HUES48 (cell line): ENCODE results near the gene SLC12A9.

Source experiments
- H3K27ac ChIP-seq: one replicate; pipeline ENCODE4 v1.7.0; 2013; ENCODE audit warnings: low read depth, low read length, inconsistent platforms
- H3K27me3 ChIP-seq: 2 replicates; pipeline ENCODE4 v1.6.1; 2013; ENCODE audit warnings: mild to moderate bottlenecking, low read length; ENCODE audit not compliant: control insufficient read depth, insufficient read depth
- H3K36me3 ChIP-seq: 2 replicates; pipeline ENCODE4 v1.6.1; 2013; ENCODE audit warnings: low read length; ENCODE audit not compliant: control insufficient read depth, insufficient read depth
- H3K4me1 ChIP-seq: 2 replicates; pipeline ENCODE4 v1.6.1; 2013; ENCODE audit warnings: mild to moderate bottlenecking, low read length; ENCODE audit not compliant: control insufficient read depth, insufficient read depth
- H3K4me3 ChIP-seq: 2 replicates; pipeline ENCODE4 v1.5.1; 2013; ENCODE audit warnings: mild to moderate bottlenecking, low read depth, low read length
- H3K9ac ChIP-seq: 2 replicates; pipeline ENCODE4 v1.6.1; 2013; ENCODE audit warnings: mild to moderate bottlenecking, low read depth, low read length, moderate library complexity
- H3K9me3 ChIP-seq: 2 replicates; pipeline ENCODE4 v1.6.1; 2013; ENCODE audit warnings: low read length; ENCODE audit not compliant: control insufficient read depth, insufficient read depth

SLC12A9 gene

GRCh38 chr7:100893318-100893895 lies 40.9 kb downstream of the SLC12A9 start:
- Histone ChIP-seq H3K27me3 (peaks cover 15% of the 10 kb centered on the region), H3K27ac (no peak overlapping the region), H3K4me3 (no peak overlapping the region), H3K36me3 (peaks cover 4% of the 10 kb centered on the region), H3K4me1 (peaks cover 6% of the 10 kb centered on the region; the same call in 1 of the 2 replicates), H3K9ac (no peak overlapping the region), H3K9me3 (no peaks in the 10 kb centered on the region)

DNA sequence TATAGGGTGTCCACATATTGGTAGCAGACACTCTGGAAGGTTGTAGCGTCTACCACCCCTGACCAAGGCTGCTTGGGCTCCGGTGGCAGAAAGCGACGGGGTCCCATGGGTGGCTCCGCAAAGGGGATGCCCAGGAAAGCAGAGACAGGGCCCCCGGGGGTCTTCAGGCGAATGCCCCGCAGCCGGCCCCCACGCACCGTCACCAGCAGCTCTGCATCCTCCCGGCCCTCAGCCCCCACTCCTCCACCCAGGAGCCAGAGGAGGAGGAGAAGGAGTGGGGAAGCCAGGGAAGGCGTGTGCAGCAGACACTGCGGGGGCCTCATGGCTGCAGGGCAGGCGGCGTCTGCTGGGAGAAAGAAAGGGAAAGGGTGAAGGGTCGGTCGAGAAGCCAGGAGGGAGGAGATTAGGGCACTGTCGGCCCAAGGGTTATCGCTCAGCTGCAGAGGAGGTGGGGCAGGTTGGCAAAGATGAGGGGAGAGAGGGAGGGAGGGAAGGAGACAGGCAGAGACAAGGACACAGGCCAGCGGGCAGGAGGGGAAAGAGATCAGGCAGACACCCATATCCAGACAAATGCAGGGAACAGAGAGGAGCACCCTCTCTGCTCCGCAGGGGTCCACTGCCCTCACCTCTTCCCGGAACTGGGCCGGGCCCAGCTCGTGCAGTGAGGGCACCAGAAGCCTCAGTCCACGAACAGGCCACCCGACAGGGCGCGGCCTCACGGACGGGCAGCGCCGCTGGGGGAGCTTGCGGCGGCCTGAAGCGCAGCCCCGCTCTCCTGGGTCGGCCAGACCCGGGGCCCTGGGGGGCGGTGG lies 41.6 kb downstream of the SLC12A9 start:
- Histone ChIP-seq H3K36me3 (no peaks in the 10 kb centered on the region), H3K9me3 (no peaks in the 10 kb centered on the region), H3K9ac (no peak overlapping the region), H3K27ac (no peak overlapping the region), H3K27me3 (peaks cover 15% of the 10 kb centered on the region), H3K4me1 (peaks cover 6% of the 10 kb centered on the region; the same call in 1 of the 2 replicates), H3K4me3 (peak overlapping the region; percentile 62; the same call in 1 of the 2 replicates)

DNA sequence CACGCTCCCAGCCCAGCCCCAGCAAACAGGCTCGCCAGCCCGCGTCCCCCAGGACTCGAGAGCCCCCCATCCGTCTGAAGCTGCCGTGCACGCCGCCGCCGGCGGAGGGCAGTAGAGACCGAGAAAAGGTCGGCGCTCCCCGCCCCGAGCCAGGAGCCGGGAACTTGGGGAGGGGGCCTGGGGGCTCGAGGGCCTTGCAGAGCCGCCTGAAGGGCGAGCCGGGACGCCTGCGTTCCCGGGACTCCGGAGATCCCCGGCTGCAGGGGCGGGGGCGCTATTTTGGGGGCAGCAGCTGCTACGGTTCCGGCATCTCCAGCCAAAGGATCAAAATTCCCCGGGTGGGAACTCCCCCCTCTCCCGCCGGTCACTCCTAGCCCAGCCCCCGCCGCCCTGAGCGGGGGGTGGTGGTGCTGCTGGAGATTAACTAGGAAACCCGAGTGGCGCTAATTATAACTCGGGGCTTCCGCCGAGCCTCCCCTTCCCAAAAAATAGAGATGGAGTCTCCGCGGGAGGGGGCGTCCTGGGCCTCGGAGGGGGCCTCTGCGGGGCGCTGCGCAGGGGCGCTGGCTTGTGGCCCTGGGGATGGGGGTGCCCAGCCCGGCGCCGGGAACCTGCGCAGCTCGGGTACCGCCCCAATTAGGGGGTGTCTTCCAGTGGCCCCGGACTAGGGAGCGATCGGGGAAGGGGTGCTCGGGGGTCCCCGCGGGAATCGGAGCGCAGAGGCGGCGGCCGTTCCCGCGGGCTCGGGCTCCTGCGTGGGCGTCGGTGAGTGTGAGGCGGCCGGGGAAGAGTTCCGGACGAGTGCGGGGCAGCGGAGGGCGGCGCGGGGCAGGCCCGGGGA lies 42.6 kb downstream of the SLC12A9 start:
- no peaks in the 10 kb centered on the region for H3K36me3 ChIP-seq
- H3K27ac ChIP-seq = no peak overlapping the region
- H3K4me3 ChIP-seq = peak overlapping the region; percentile 62
- peaks cover 15% of the 10 kb centered on the region for H3K27me3 ChIP-seq
- no peaks in the 10 kb centered on the region for H3K9me3 ChIP-seq
- peaks cover 6% of the 10 kb centered on the region; the same call in 1 of the 2 replicates for H3K4me1 ChIP-seq
- no peak overlapping the region for H3K9ac ChIP-seq

DNA sequence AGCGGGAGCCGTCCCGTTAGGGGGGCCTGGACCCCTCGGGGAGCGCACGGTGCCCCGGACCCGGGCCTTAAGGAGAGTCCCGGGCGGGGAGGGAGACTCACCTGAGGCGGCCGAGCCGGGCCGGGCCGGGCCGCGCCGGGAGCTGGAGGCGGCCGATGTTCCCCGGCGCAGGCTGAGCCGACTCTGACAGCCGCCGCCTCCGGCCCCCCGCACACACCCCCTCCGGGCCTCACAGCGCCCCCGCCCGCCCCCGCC lies 43.1 kb downstream of the SLC12A9 start, which contains the start of gene ACHE:
Gene ACHE (minus strand): TSS at position 188 of the 255 bp plus-strand sequence. CDS start 1,656 bp downstream, outside the sequence.
- Histone ChIP-seq H3K27me3 (peaks cover 15% of the 10 kb centered on the region), H3K9ac (no peak within 1 kb of the TSS), H3K4me1 (peaks cover 6% of the 10 kb centered on the region; the same call in 1 of the 2 replicates), H3K36me3 (no peaks in the 10 kb centered on the region), H3K9me3 (no peaks in the 10 kb centered on the region), H3K27ac (no peak within 1 kb of the TSS), H3K4me3 (peak within 1 kb of the TSS; percentile 62)

GRCh38 chr7:100895956-100896731 lies 43.6 kb downstream of the SLC12A9 start:
- Histone ChIP-seq H3K4me1 (peaks cover 6% of the 10 kb centered on the region; the same call in 1 of the 2 replicates), H3K9me3 (no peaks in the 10 kb centered on the region), H3K27me3 (peaks cover 15% of the 10 kb centered on the region), H3K9ac (no peak overlapping the region), H3K27ac (no peak overlapping the region), H3K36me3 (no peaks in the 10 kb centered on the region), H3K4me3 (peak overlapping the region; percentile 43)

DNA sequence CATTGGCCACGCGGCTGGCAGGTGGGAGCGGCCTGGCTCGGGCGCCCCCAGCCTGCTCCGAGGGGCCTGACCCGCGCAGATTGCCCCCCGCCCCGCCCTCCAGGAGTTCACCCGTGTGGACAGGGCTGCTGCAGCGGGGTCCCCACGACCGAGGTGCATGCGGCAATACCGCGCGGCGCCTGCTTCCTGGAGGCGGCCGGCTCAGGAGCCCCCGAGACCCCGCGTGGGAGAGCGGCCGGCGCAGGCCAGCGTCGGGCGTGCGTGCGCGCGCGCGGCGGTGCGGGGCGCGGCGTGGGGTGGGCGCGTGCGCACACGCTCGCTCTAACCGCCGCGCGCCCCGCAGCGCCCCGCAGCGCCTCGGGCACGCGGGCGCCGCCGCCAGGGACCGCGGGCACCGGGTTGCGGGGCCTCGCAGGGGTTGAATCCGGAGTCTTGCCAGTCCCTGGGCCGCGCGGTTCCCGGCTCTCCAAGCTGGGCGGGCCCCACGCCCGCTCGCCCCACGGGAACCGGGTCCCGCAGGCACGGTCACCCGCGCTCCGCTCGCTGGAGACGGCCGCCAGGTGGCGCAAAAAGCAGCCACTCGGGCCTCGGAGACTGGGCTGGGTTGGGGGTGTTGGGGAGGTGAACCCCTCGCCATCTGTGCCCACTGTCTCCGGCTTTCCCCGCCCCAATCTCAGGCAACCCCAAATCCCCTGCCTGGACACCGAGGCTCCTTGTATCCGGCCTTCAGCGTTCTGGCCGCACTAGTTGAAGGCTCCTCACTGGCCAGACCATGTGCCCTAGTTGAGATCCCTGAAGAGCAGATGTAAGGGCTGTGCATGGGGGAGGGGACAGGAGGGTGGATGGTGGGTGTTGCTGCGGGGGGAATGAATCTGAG lies 44.5 kb downstream of the SLC12A9 start:
- peak overlapping the region; percentile 43; the same call in 1 of the 2 replicates for H3K4me3 ChIP-seq
- no peak overlapping the region for H3K27ac ChIP-seq
- H3K27me3 ChIP-seq = peaks cover 15% of the 10 kb centered on the region
- H3K9ac ChIP-seq = no peak overlapping the region
- no peaks in the 10 kb centered on the region for H3K9me3 ChIP-seq
- H3K36me3 ChIP-seq = no peaks in the 10 kb centered on the region
- peaks cover 6% of the 10 kb centered on the region; the same call in 1 of the 2 replicates for H3K4me1 ChIP-seq

GRCh38 chr7:100897772-100898454 lies 45.4 kb downstream of the SLC12A9 start:
- H3K4me3 ChIP-seq = no peak overlapping the region
- H3K9me3 ChIP-seq = no peaks in the 10 kb centered on the region
- no peak overlapping the region for H3K9ac ChIP-seq
- no peaks in the 10 kb centered on the region for H3K36me3 ChIP-seq
- peaks cover 15% of the 10 kb centered on the region for H3K27me3 ChIP-seq
- peaks cover 6% of the 10 kb centered on the region; the same call in 1 of the 2 replicates for H3K4me1 ChIP-seq
- H3K27ac ChIP-seq = no peak overlapping the region

DNA sequence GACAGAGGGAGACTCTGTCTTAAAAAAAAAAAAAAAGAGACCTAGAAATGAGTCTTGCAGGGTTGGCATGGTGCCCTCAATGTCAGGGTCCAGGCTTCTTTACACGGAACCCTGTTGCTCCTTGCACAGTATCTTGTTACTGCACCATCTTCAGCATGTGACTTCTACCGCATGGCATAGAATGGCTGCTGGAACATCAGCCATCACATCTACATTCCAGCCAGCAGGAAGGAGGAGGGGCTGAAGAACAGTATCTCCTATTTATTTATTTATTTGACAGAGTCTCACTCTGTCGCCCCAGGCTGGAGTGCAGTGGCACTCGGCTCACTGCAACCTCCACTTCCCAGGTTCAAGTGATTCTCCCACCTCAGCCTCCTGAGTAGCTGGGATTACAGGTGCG lies 46.9 kb downstream of the SLC12A9 start:
- Histone ChIP-seq H3K4me3 (no peak overlapping the region), H3K4me1 (peaks cover 6% of the 10 kb centered on the region; the same call in 1 of the 2 replicates), H3K27me3 (peaks cover 15% of the 10 kb centered on the region), H3K9ac (no peak overlapping the region), H3K27ac (no peak overlapping the region), H3K9me3 (no peaks in the 10 kb centered on the region), H3K36me3 (no peaks in the 10 kb centered on the region)

DNA sequence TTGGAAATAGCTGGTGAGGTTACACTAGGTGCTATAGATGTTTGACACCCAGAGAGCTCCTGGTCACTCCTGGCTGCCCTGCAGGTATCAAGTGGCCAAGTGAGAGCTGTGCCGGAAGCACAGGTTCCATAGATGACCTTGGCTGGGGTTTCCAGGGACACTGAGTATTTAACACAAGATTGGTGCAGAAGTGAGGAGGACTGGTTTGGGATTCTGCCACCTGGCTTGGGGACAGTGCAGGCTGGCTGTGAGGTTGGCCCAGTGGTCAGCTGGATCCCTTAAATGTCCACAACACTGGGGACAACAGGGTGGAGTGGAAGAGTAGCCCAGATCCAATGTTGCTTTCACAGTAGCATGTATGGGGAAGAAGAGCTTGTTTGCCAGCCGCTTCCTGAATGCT lies 48.5 kb downstream of the SLC12A9 start:
- Histone ChIP-seq H3K9ac (no peak overlapping the region), H3K27me3 (peaks cover 8% of the 10 kb centered on the region), H3K36me3 (no peaks in the 10 kb centered on the region), H3K4me1 (peaks cover 5% of the 10 kb centered on the region; the same call in 1 of the 2 replicates), H3K4me3 (no peak overlapping the region), H3K27ac (no peak overlapping the region), H3K9me3 (no peaks in the 10 kb centered on the region)
